MG63 (cell line): Measurements from ENCODE around the gene PKIB. TPM values are rescaled to one million over a fixed set of nuclear protein-coding genes. Genes with fewer than 3 reads are reported as not detected.
"Not testable (repeated sequence)": the region's sequence is repeated elsewhere in the genome, so short reads cannot be mapped to it uniquely, and the experiment has no call there.

Source experiments
- DNase-seq: peaks from one replicate; pipeline ENCODE4 v3.0.0-alpha.2; 2020
- H3K27me3 ChIP-seq: fragments of 250-450 bp; sonication (Bioruptor Pico); 2 replicates; pipeline ENCODE4 v1.5.1; 2020; ENCODE audit warnings: mild to moderate bottlenecking, moderate library complexity
- H3K36me3 ChIP-seq: fragments of 250-450 bp; sonication (Bioruptor Pico); 2 replicates; pipeline ENCODE4 v1.5.1; 2020; ENCODE audit warnings: mild to moderate bottlenecking, moderate library complexity
- H3K4me3 ChIP-seq: fragments of 250-450 bp; sonication (Bioruptor Pico); 2 replicates; pipeline ENCODE4 v1.5.1; 2020; ENCODE audit warnings: mild to moderate bottlenecking, moderate library complexity
- H3K9me3 ChIP-seq: fragments of 250-450 bp; sonication (Bioruptor Pico); 2 replicates; pipeline ENCODE4 v1.5.1; 2020; ENCODE audit warnings: mild to moderate bottlenecking, moderate library complexity
- total RNA-seq: library from RNA; depleted of rRNA; stranded (reverse); fragments of >200 nt; shearing (Covaris generic); gene quantifications from 2 replicates; pipeline ENCODE4 v1.2.3, GENCODE V29; 2014; ENCODE audit warnings: low replicate concordance

The PKIB gene
- total RNA-seq, 1 experiment from 2014 or later, result not detected

DNA sequence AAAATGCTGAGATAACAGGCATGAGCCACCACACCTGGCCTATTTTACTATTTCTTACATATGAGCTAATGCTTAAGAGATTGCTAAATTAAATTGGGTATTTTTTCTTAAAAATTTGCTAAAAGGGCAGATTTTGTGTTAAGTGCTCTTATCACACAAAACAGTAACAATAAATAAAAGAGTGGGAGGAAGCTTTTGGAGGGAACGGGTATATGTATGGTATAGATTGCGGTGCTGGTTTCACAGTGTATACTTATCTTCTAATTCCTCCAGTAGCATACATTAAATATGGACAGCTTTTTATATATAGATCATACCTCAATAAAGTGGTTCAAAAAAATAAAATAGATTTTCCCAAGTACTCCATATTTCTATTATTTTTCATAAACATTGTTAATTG, 129.9 kb downstream of the PKIB start:
- Histone ChIP-seq H3K27me3 (no peaks in the 10 kb centered on the region; the same call in 1 of the 2 replicates), H3K4me3 (no peak overlapping the region), H3K36me3 (no peaks in the 10 kb centered on the region), H3K9me3 (no peaks in the 10 kb centered on the region)
- DNase-seq, result no peak

DNA sequence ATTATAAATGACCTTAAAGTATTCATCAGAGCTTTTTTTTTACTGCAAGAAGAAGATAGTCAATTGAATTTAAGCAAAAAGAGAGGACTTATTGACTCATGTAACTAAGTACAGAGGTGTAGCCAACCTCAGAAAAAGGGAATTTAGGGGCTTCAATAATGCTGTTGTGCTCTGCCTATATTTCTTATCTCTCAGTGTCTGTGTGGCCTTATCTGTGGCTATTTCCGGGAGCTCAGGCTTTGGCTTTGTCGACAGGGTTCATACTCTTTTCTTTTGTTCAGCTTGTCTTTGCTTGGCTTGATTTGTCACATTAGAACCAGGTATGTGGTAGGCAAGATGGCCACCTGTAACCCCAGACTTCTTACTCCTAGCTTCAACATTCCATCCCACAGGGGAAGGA, 130.7 kb downstream of the PKIB start:
- Histone ChIP-seq H3K36me3 (no peaks in the 10 kb centered on the region), H3K27me3 (no peaks in the 10 kb centered on the region), H3K4me3 (no peak overlapping the region), H3K9me3 (no peaks in the 10 kb centered on the region)
- no peak for DNase-seq

- H3K27me3 ChIP-seq, H3K36me3 ChIP-seq, DNase-seq, H3K9me3 ChIP-seq, H3K4me3 ChIP-seq: not testable (repeated sequence)
These were observed 134.0 kb downstream of the PKIB start for GRCh38 chr6:122744247-122744646.

- not testable (repeated sequence) for H3K4me3 ChIP-seq, H3K9me3 ChIP-seq, H3K36me3 ChIP-seq, H3K27me3 ChIP-seq, DNase-seq
These were observed 134.7 kb downstream of the PKIB start for GRCh38 chr6:122744856-122745255.

GRCh38 chr6:122746688-122747087, 136.5 kb downstream of the PKIB start:
- Histone ChIP-seq H3K9me3 (no peaks in the 10 kb centered on the region), H3K36me3 (no peaks in the 10 kb centered on the region), H3K4me3 (no peak overlapping the region), H3K27me3 (no peaks in the 10 kb centered on the region)
- no peak for DNase-seq

GRCh38 chr6:122747573-122747972, 137.4 kb downstream of the PKIB start:
- Histone ChIP-seq H3K4me3 (no peak overlapping the region), H3K27me3 (no peaks in the 10 kb centered on the region), H3K36me3 (no peaks in the 10 kb centered on the region), H3K9me3 (no peaks in the 10 kb centered on the region)
- no peak for DNase-seq

DNA sequence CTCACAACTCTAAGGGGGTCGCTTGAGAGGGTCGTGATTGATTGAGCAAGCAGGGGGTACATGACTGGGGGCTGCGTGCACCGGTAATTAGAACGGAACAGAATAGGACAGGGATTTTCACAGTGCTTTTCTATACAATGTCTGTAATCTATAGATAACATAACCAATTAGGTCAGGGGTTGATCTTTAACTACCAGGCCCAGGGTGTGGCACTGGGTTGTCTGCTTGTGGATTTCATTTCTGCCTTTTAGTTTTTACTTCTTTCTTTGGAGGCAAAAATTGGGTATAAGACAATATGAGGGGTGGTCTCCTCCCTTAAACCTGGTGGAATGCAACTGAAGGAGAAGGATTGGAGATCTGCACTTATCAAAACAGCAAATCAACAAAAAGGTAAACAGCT, 138.7 kb downstream of the PKIB start:
- H3K9me3 ChIP-seq, H3K36me3 ChIP-seq, DNase-seq, H3K4me3 ChIP-seq, H3K27me3 ChIP-seq: not testable (repeated sequence)

DNA sequence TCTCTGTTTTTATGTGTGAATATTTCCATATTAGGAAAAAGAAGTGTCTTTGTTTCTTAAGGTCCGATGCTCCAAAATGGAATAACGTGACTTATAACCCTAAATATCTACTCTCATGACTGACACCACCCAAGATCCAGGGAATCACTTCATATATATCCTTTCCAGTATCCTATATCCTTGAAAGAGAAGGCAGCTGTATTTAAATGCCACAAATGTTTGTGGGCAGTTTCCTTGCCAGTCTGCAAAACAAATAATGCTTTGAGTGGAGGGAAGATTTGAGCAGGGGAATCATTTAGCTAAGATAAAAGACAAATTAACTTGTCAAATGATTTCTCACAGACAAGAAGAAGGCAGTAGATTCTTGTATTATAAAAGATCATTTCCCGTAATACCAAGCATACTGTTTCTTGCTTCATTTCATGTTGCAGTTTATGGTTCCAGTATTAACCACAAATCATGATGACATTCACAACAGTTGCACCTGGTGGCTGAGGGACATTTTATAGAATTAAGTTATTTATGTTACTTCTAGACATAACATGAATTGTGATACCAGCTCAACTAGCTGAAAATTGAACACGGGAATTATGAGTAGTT, 139.3 kb downstream of the PKIB start:
- no peak for DNase-seq
- H3K9me3 ChIP-seq, result no peaks in the 10 kb centered on the region
- no peaks in the 10 kb centered on the region for H3K27me3 ChIP-seq
- no peaks in the 10 kb centered on the region for H3K36me3 ChIP-seq
- no peak overlapping the region for H3K4me3 ChIP-seq

DNA sequence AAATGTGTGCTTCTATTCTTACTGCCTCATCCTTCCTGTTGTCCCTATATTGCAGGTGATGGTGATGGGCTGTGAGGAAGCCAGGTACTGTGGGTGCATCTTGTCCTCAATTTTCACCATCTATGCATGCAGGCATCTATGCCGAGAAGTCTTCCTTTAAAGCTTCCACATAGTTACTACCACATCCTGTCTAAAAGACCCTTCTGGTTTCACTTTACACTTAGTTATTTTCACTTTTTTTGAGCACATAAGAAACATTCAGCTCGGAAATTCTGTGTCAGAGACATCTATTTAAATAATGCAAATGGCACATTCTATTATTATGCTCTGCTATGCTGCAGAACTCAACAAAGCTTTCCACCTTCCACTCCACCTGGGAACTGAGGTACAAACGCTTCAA, 141.1 kb downstream of the PKIB start:
- H3K36me3 ChIP-seq, result no peaks in the 10 kb centered on the region
- H3K4me3 ChIP-seq, result no peak overlapping the region

GRCh38 chr6:122752459-122752858, 142.3 kb downstream of the PKIB start:
- no peaks in the 10 kb centered on the region for H3K27me3 ChIP-seq
- H3K4me3 ChIP-seq, result no peak overlapping the region
- no peaks in the 10 kb centered on the region for H3K36me3 ChIP-seq
- no peak for DNase-seq
- no peaks in the 10 kb centered on the region for H3K9me3 ChIP-seq

More for the DNA sequence above, 141.1 kb downstream of the PKIB start:
- Histone ChIP-seq H3K9me3 (no peaks in the 10 kb centered on the region), H3K27me3 (no peaks in the 10 kb centered on the region)
- no peak for DNase-seq

DNA sequence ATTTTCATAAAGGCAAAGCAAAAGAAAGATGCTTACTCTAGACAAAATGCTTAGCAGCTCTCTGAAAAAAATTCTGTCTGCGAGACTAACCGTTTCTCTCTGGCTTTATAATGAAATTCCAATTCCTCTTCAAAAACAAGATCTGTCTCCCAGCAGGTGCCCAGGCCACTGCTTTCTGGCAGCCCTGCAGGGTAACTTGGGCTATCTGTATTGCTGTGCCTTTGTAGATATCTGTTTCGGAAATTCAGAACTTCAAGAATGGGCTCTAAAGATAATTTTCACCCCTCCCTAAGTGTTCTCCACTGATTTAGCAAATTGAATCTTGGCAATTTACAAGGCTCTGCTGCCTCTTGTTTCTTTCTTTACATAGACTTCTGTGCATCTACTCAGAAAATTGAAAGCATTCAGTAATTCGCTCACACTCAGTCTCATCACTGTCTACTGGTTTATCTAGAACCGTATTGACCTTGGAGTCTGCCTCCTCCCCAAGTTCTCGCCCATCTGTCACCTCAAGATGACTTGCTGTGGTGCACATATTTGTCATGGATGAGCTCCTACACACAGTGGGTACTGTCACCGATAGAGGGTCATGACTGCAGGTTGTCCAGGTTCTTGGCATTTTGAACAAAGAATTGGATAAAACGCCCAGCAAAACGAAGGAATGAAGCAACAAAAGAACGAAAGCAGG, 142.9 kb downstream of the PKIB start:
- no peak for DNase-seq
- Histone ChIP-seq H3K4me3 (no peak overlapping the region), H3K36me3 (no peaks in the 10 kb centered on the region), H3K9me3 (no peaks in the 10 kb centered on the region), H3K27me3 (no peaks in the 10 kb centered on the region)

DNA sequence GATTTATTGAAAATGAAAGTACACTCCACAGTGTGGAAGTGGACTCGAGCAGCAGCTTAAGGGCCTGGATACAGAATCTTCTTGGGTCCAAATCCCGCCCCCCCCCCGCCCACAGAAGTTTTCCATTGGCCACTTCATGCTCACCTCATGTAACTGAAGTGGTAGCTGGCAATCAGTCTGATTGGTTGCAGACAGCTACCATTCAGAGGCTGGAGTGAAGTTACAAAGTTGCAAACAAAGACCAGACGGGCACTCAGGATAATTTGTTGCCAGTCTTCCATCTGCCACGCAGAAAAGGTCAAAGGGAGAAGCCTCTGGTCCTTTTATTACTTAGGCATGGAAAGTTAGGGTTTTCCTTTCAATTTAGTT, 143.5 kb downstream of the PKIB start:
- Histone ChIP-seq H3K36me3 (no peaks in the 10 kb centered on the region), H3K27me3 (no peaks in the 10 kb centered on the region), H3K4me3 (no peak overlapping the region), H3K9me3 (no peaks in the 10 kb centered on the region)
- peak; percentile 21 for DNase-seq

GRCh38 chr6:122754191-122754731, 144.1 kb downstream of the PKIB start:
- H3K9me3 ChIP-seq, result no peaks in the 10 kb centered on the region
- no peaks in the 10 kb centered on the region for H3K27me3 ChIP-seq
- H3K4me3 ChIP-seq, result no peak overlapping the region
- no peaks in the 10 kb centered on the region for H3K36me3 ChIP-seq
- no peak for DNase-seq

GRCh38 chr6:122755901-122756300, 145.7 kb downstream of the PKIB start:
- H3K9me3 ChIP-seq, result no peaks in the 10 kb centered on the region
- H3K27me3 ChIP-seq, result no peaks in the 10 kb centered on the region
- H3K4me3 ChIP-seq, result no peak overlapping the region
- DNase-seq, result no peak
- H3K36me3 ChIP-seq, result no peaks in the 10 kb centered on the region

DNA sequence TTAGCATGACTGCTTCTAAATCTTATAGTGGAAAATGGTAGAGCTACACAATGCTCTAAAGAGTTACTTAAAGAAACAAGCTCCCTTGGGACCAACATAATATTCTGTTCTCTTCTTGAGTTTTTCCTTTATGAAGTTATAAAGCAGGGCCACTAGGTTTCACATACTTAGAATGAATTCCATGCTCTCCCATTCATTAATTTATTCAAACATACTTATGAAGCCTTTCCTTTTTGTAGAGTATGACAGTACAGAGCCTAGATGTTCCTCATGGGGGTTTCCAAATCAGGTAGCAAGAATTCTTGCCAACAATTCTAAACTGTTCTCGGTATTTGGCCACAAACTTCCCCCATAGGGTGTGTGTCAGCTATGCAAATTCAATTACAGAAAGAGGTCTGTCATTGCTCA, 148.7 kb downstream of the PKIB start:
- Histone ChIP-seq H3K36me3 (no peaks in the 10 kb centered on the region), H3K27me3 (no peaks in the 10 kb centered on the region), H3K9me3 (no peaks in the 10 kb centered on the region), H3K4me3 (no peak overlapping the region)
- DNase-seq, result no peak

DNA sequence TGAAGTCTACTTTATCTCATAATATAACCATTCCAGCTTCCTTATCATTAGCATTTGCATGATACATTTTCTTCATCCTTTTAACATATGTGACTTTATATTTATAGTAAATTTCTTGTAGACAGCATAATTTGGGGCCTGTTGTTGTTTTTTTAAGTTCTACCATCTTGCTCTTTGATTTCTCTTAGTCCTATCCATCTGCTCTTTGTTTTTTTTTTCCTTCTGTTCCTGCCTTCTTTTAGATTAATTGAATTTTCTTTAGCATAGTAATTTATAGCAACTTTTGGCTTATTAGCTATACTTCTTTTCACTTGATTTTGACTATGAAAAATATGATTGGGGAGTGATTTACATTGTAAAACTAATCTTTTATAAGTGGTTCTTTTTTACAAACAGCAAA, 150.1 kb downstream of the PKIB start:
- Histone ChIP-seq H3K4me3 (no peak overlapping the region), H3K9me3 (no peaks in the 10 kb centered on the region), H3K27me3 (no peaks in the 10 kb centered on the region), H3K36me3 (no peaks in the 10 kb centered on the region)
- DNase-seq, result no peak

DNA sequence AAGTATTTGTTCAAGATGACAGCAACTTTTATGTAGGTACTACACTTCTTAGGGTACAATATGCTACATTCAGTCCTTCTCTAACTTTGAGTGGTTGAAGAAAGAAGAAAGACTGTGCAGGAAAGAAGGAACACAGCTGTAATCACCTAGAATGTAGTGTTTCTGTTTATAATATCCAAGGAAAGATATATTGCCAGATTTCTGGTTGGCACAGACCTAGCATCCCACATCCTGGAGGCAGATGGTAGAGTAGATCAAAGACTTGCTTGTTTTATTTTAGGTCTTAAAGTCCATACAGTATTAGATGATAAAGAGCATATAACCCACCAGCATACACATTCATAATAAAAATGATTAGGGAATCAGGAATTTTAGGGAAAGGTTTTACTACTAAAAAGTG, 156.1 kb downstream of the PKIB start:
- H3K4me3 ChIP-seq, result no peak overlapping the region
- H3K9me3 ChIP-seq, result no peaks in the 10 kb centered on the region
- DNase-seq, result no peak
- H3K27me3 ChIP-seq, result 0 out of 2 replicates have a peak, but pooled peaks cover 2% of the 10 kb centered on the region
- no peaks in the 10 kb centered on the region for H3K36me3 ChIP-seq
